ENCODE data around the gene ZBED4. TPM values are rescaled to one million over a fixed set of nuclear protein-coding genes. Genes with fewer than 3 reads are reported as not detected.

ZBED4 gene
- total and polyA plus RNA-seq, 2 experiments from 2014 or later: 8.5 to 31.9 TPM

- no peak overlapping the region for H2AFZ ChIP-seq
- no peak for DNase-seq (ENCODE audit: low spot score)
- peak overlapping the region; percentile 64 for H3K4me3 Mint-ChIP-seq
Observed at GRCh38 chr22:49918911-49919881, 65.6 kb downstream of the ZBED4 start.

More at GRCh38 chr22:49918911-49919881, 65.6 kb downstream of the ZBED4 start:
- H3K4me1 ChIP-seq (ENCODE audit: insufficient read depth): no peaks in the 10 kb centered on the region; the same call in 1 of the 2 replicates
- H3K27me3 ChIP-seq (ENCODE audit: insufficient read depth): no peaks in the 10 kb centered on the region
- H4K20me1 ChIP-seq (replicated peaks; ENCODE audit: insufficient read depth): no peaks in the 10 kb centered on the region; the same call in 1 of the 2 replicates
- no peaks in the 10 kb centered on the region for H3K9me2 ChIP-seq (ENCODE audit: insufficient read depth)
- ATAC-seq: no peak
- Mint-ChIP-seq H3K27me3 (ENCODE audit: insufficient read depth, low read depth, poor library complexity) (peaks cover 9% of the 10 kb centered on the region), H3K4me1 (peaks cover 6% of the 10 kb centered on the region), H3K27ac (no peak overlapping the region), H3K36me3 (ENCODE audit: low read depth) (peaks cover 2% of the 10 kb centered on the region; the same call in 2 of the 3 replicates), H3K9me3 (no peaks in the 10 kb centered on the region)
- peak overlapping the region; percentile 86 for H3K4me2 ChIP-seq
- H3K27ac ChIP-seq (ENCODE audit: low read depth): no peak overlapping the region
- no peak for TF ChIP-seq CREB1 (CRISPR knock-in tag; IDR thresholded peaks at IDR 0.05; ENCODE audit: low read depth)
- no peak for TF ChIP-seq ZNF462 (CRISPR knock-in tag; IDR thresholded peaks at IDR 0.05)
- TF ChIP-seq NANOG (IDR thresholded peaks at IDR 0.05; ENCODE audit: borderline replicate concordance): no peak
- TF ChIP-seq CTCF (conservative IDR thresholded peaks at IDR 0.05; ENCODE audit: low read depth in 2 of 2): no peak
- no peak for TF ChIP-seq POLR2AphosphoS5 (IDR thresholded peaks at IDR 0.05; ENCODE audit: low read depth)
- TF ChIP-seq ETS1 (IDR thresholded peaks at IDR 0.05): no peak
- TF ChIP-seq ZNF114 (CRISPR knock-in tag; IDR thresholded peaks at IDR 0.05): no peak
- no peak for TF ChIP-seq REST (IDR thresholded peaks at IDR 0.05; ENCODE audit: unreplicated experiment)
- TF ChIP-seq STAT1 (IDR thresholded peaks at IDR 0.05; ENCODE audit: unreplicated experiment): no peak
- TF ChIP-seq EZH2 (IDR thresholded peaks at IDR 0.05; ENCODE audit: low read depth, unreplicated experiment): no peak
- TF ChIP-seq EZH2phosphoT487 (IDR thresholded peaks at IDR 0.05; ENCODE audit: unreplicated experiment): no peak
- TF ChIP-seq ZNF331 (CRISPR knock-in tag; IDR thresholded peaks at IDR 0.05; ENCODE audit: low read depth): no peak
- no peak for TF ChIP-seq JUNB (IDR thresholded peaks at IDR 0.05; ENCODE audit: unreplicated experiment)
- peak overlapping the region; percentile 87 for H3K4me3 ChIP-seq
- H3K36me3 ChIP-seq (ENCODE audit: insufficient read depth): no peaks in the 10 kb centered on the region
- peaks cover 17% of the 10 kb centered on the region for H3K79me2 ChIP-seq (replicated peaks; ENCODE audit: insufficient read depth)
- peaks cover 6% of the 10 kb centered on the region; the same call in 1 of the 2 replicates for H3F3A ChIP-seq (replicated peaks; ENCODE audit: low read depth)
